Panc1 (cell line): ENCODE results near the gene MRRF. TPM values are rescaled to one million over a fixed set of nuclear protein-coding genes. Genes with fewer than 3 reads are reported as not detected.
A peak's percentile ranks its signal among the peaks of the same experiment; 100 is the strongest.

Experiments used
- ATAC-seq: fragments of 200-7000 bp; cut with Tn5 transposase; 2 replicates; pipeline ENCODE4 v1.9.1; 2020; ENCODE audit warnings: mild to moderate bottlenecking, moderate library complexity
- BruUV-seq: library from RNA; stranded (reverse); fragments of 400-500 nt; replicated peaks from 2 replicates; lab custom pipeline; 2021; lab: Mats Ljungman, UMichigan
- CTCF ChIA-PET: fragments of 300-600 bp; sonication (Branson Sonifier 250); formaldehyde crosslinking; loops from one replicate; lab custom pipeline; 2022; ENCODE audit warnings: antibody characterized with exemption; lab: Charles Lee
- POLR2A ChIA-PET: fragments of 300-600 bp; sonication (Branson Sonifier 250); formaldehyde crosslinking; loops from one replicate; lab custom pipeline; 2022; ENCODE audit warnings: antibody characterized with exemption; lab: Charles Lee
- DNase-seq: peaks from one replicate; pipeline ENCODE4 v3.0.0-alpha.2; 2010; ENCODE audit warnings: low read depth, low spot score
- H3K27ac ChIP-seq: 2 replicates; pipeline ENCODE4 v1.5.1; 2011; ENCODE audit warnings: mild to moderate bottlenecking, low read length, inconsistent platforms
- H3K27me3 ChIP-seq: fragments of 200-500 bp; sonication (Bioruptor generic); 2 replicates; pipeline ENCODE4 v1.6.0; 2014; ENCODE audit warnings: low read length, inconsistent platforms; ENCODE audit not compliant: control insufficient read depth, insufficient read depth
- H3K36me3 ChIP-seq: fragments of 200-500 bp; sonication (Bioruptor generic); 2 replicates; pipeline ENCODE4 v1.5.1; 2014; ENCODE audit warnings: inconsistent platforms, mild to moderate bottlenecking, low read length, moderate library complexity; ENCODE audit not compliant: control insufficient read depth, insufficient read depth
- H3K4me1 ChIP-seq: 2 replicates; pipeline ENCODE4 v1.5.1; 2011; ENCODE audit warnings: inconsistent platforms, mild to moderate bottlenecking, low read length, moderate library complexity; ENCODE audit not compliant: control insufficient read depth, insufficient read depth
- H3K4me3 ChIP-seq, 2 experiments: 2 replicates each; pipeline ENCODE4 v1.5.1; 2011 to 2012; ENCODE audit warnings: low read depth in 2 of 2, low read length in 2 of 2, mild to moderate bottlenecking in 2 of 2, inconsistent platforms in 1 of 2, moderate library complexity in 1 of 2
- H3K9me3 ChIP-seq: fragments of 200-500 bp; sonication (Bioruptor generic); 2 replicates; pipeline ENCODE4 v1.5.1; 2014; ENCODE audit warnings: low read depth, mild to moderate bottlenecking, inconsistent platforms, low read length, moderate library complexity; ENCODE audit not compliant: control insufficient read depth, insufficient read depth
- CTCF ChIP-seq: fragments of 450-650 bp; IDR thresholded peaks from 2 replicates; pipeline ENCODE4 v1.5.1; 2017; ENCODE audit warnings: mild to moderate bottlenecking
- POLR2AphosphoS5 ChIP-seq: IDR thresholded peaks from 2 replicates; pipeline ENCODE4 v1.6.1; 2012; ENCODE audit warnings: mild to moderate bottlenecking, low read depth, low read length, moderate library complexity
- SIN3A ChIP-seq: IDR thresholded peaks from 2 replicates; pipeline ENCODE4 v1.6.1; 2012; ENCODE audit warnings: low read depth, mild to moderate bottlenecking, low read length, moderate library complexity, borderline replicate concordance; ENCODE audit not compliant: insufficient read depth
- TCF7L2 ChIP-seq: IDR thresholded peaks from 2 replicates; pipeline ENCODE4 v1.6.1; 2011; ENCODE audit warnings: mild to moderate bottlenecking, low read depth, low read length, inconsistent platforms
- in situ Hi-C: cut with HindIII; loops from 2 replicates; pipeline ENCODE4 v1.10.0; 2016; ENCODE audit warnings: low sequenced_read_pairs, low pct_unique_long_range_greater_than_20kb
- intact Hi-C: fragments of 100-400 bp; cut with micrococcal nuclease; formaldehyde crosslinking; loops from one replicate; pipeline ENCODE4 v1.10.0; 2022; ENCODE audit not compliant: unreplicated experiment
- total RNA-seq: library from RNA; stranded (reverse); gene quantifications from one replicate; pipeline ENCODE4 v1.2.1, GENCODE V29; 2021; ENCODE audit not compliant: unreplicated experiment
- TF ChIP-seq, protein P1 (sequence below), 2 experiments: IDR thresholded peaks; 2 replicates each; pipeline ENCODE4 v1.6.1; 2011 to 2012; ENCODE audit warnings: low read depth in 2 of 2, control low read depth in 1 of 2, low read length in 1 of 2, mild to moderate bottlenecking in 1 of 2, moderate library complexity in 1 of 2; ENCODE audit not compliant: insufficient read depth in 1 of 2

Gene MRRF
- total RNA-seq, 1 experiment from 2014 or later: 28.4 TPM

- no peak overlapping the region for H3K4me3 ChIP-seq
- DNase-seq (no peak), ATAC-seq (no peak)
- H3K4me1 ChIP-seq: no peaks in the 10 kb centered on the region; the same call in 1 of the 2 replicates
- CTCF ChIA-PET: no interaction called here
- no TSS peak for BruUV-seq
- POLR2A ChIA-PET: no interaction called here
- H3K27ac ChIP-seq: peak overlapping the region; percentile 39; the same call in 1 of the 2 replicates
- H3K9me3 ChIP-seq: no peaks in the 10 kb centered on the region
- no peaks in the 10 kb centered on the region for H3K27me3 ChIP-seq
- intact Hi-C loops (no loop called here), in situ Hi-C loops (no loop called here)
- TF ChIP-seq TCF7L2: no peak
- TF ChIP-seq POLR2AphosphoS5: no peak
- TF ChIP-seq, protein P1, sequence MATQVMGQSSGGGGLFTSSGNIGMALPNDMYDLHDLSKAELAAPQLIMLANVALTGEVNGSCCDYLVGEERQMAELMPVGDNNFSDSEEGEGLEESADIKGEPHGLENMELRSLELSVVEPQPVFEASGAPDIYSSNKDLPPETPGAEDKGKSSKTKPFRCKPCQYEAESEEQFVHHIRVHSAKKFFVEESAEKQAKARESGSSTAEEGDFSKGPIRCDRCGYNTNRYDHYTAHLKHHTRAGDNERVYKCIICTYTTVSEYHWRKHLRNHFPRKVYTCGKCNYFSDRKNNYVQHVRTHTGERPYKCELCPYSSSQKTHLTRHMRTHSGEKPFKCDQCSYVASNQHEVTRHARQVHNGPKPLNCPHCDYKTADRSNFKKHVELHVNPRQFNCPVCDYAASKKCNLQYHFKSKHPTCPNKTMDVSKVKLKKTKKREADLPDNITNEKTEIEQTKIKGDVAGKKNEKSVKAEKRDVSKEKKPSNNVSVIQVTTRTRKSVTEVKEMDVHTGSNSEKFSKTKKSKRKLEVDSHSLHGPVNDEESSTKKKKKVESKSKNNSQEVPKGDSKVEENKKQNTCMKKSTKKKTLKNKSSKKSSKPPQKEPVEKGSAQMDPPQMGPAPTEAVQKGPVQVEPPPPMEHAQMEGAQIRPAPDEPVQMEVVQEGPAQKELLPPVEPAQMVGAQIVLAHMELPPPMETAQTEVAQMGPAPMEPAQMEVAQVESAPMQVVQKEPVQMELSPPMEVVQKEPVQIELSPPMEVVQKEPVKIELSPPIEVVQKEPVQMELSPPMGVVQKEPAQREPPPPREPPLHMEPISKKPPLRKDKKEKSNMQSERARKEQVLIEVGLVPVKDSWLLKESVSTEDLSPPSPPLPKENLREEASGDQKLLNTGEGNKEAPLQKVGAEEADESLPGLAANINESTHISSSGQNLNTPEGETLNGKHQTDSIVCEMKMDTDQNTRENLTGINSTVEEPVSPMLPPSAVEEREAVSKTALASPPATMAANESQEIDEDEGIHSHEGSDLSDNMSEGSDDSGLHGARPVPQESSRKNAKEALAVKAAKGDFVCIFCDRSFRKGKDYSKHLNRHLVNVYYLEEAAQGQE (IDR thresholded peaks at IDR 0.05; ENCODE audit: insufficient read depth in 1 of 2, low read depth in 2 of 2, low read length in 1 of 2): no peak
- TF ChIP-seq SIN3A: no peak
- no peak for TF ChIP-seq CTCF
- no peaks in the 10 kb centered on the region for H3K36me3 ChIP-seq
These were observed 105.6 kb downstream of the MRRF start for GRCh38 chr9:122370303-122370702.

DNA sequence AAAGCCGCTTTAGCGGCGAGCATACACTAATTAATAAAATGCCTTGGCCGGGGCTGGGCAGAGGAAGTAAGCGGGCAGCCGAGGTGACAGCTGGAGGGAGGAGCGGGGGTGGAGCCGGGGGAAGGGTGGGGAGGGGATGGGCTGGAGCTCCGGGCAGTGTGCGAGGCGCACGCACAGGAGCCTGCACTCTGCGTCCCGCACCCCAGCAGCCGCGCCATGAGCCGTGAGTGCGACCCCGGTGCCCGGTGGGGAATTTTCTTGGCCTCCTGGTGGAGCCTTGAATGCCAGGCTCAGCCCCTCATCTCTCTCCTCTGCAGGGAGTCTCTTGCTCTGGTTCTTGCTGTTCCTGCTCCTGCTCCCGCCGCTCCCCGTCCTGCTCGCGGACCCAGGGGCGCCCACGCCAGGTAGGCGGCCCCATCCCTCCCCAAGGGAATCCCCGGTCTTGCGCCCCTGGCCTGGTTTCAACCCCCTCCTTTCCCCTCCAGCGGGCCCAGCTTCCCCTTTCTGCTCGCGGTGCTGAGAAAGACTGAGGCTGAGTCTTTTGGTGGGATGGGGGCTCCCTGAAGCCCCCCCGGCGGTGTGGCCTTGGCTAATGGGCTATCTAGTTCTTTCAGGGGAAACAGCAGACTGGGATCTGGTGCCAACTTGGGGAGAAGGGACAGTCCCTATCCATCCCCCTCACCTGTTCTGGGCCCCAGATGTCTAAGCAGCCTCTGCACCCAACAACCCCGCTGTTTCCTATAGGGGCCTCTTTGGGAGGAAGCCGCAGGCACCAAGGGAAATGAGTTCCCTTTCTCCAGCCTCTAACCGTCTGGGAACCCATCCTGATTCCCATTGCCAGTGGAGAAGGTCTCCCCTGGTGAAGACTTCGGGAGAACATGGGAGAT lies 106.4 kb downstream of the MRRF start, which contains the start of gene PTGS1:
PTGS1 (plus strand) TSS at position 156 of the 887 bp plus-strand sequence; CDS start at position 217, 61 bp downstream.
- Histone ChIP-seq H3K4me3 (peak within 1 kb of the TSS in 1 of 2 experiments; percentile 5; a peak in 1 of 4 replicates), H3K36me3 (no peaks in the 10 kb centered on the region), H3K27me3 (no peaks in the 10 kb centered on the region), H3K9me3 (no peaks in the 10 kb centered on the region), H3K27ac (peak within 1 kb of the TSS; percentile 39; the same call in 1 of the 2 replicates), H3K4me1 (no peaks in the 10 kb centered on the region)
- ATAC-seq (no peak), DNase-seq (no peak)
- in situ Hi-C loops (no loop called here), intact Hi-C loops (no loop called here)
- TF ChIP-seq TCF7L2 (no peak), POLR2AphosphoS5 (no peak), CTCF (no peak), SIN3A (no peak)
- TF ChIP-seq, protein P1 (IDR thresholded peaks at IDR 0.05; ENCODE audit: insufficient read depth in 1 of 2, low read depth in 2 of 2, low read length in 1 of 2): no peak
- no TSS peak for BruUV-seq
- POLR2A ChIA-PET: no interaction called here
- CTCF ChIA-PET: no interaction called here
